Muscle of leg (tissue), 11 donors: ENCODE data around the gene CTDSP2. TPM values are rescaled to one million over a fixed set of nuclear protein-coding genes. Genes with fewer than 3 reads are reported as not detected.
A peak's percentile ranks its signal among the peaks of the same experiment; 100 is the strongest.
"Not testable (repeated sequence)": the region's sequence is repeated elsewhere in the genome, so short reads cannot be mapped to it uniquely, and the experiment has no call there.

Experiments used
- DNase-seq: peaks from one replicate; pipeline ENCODE4 v3.0.0; 2013
- H3K27ac ChIP-seq: one replicate; pipeline ENCODE4 v1.5.1; 2013; ENCODE audit warnings: mild to moderate bottlenecking, low read length, control low read depth
- H3K27me3 ChIP-seq: one replicate; pipeline ENCODE4 v1.6.1; 2013; ENCODE audit warnings: low read length; ENCODE audit not compliant: control insufficient read depth, insufficient read depth
- H3K36me3 ChIP-seq: one replicate; pipeline ENCODE4 v1.6.1; 2013; ENCODE audit warnings: low read length; ENCODE audit not compliant: control insufficient read depth, insufficient read depth
- H3K4me1 ChIP-seq: one replicate; pipeline ENCODE4 v1.6.1; 2013; ENCODE audit warnings: low read length; ENCODE audit not compliant: control insufficient read depth, insufficient read depth
- H3K4me3 ChIP-seq: one replicate; pipeline ENCODE4 v1.5.1; 2013; ENCODE audit warnings: low read length, control low read depth
- H3K9me3 ChIP-seq: replicated peaks from 2 replicates; pipeline ENCODE4 v1.6.1; 2013; ENCODE audit warnings: low read depth, low read length; ENCODE audit not compliant: control insufficient read depth
- WGBS: methylation state at CpG from one replicate; pipeline ENCODE4 v1.1.5; 2013; ENCODE audit warnings: missing lambda C conversion rate; ENCODE audit not compliant: insufficient coverage; 5-methylcytosine and 5-hydroxymethylcytosine counted together
- polyA plus RNA-seq, 8 donors: library from polyadenylated mRNA; unstranded; fragments of 120-200 nt; gene quantifications; one replicate each; pipeline versions ENCODE4 v1.2.1 to v1.2.3, GENCODE V29; 2013; ENCODE audit warnings: inconsistent platforms in 1 of 8, low replicate concordance in 1 of 8; ENCODE audit not compliant: insufficient read length in 8 of 8, insufficient read depth in 1 of 8
- total RNA-seq: library from RNA; stranded (reverse); fragments of 120-200 nt; gene quantifications from one replicate; pipeline ENCODE4 v1.2.4, GENCODE V29; 2013

CTDSP2 gene
- total and polyA plus RNA-seq, 9 donors, result 94.3 to 215 (median 191) TPM

GRCh38 chr12:57825451-57825850 lies 21.1 kb downstream of the CTDSP2 start:
- Histone ChIP-seq H3K27ac (no peak overlapping the region), H3K27me3 (no peaks in the 10 kb centered on the region), H3K36me3 (peaks cover 98% of the 10 kb centered on the region), H3K9me3 (no peaks in the 10 kb centered on the region), H3K4me1 (peaks cover 11% of the 10 kb centered on the region), H3K4me3 (no peak overlapping the region)
- DNase-seq, result no peak
- WGBS, result 38% methylated on average over 2 of the region's 2 CpGs

GRCh38 chr12:57823908-57824640 lies 22.5 kb downstream of the CTDSP2 start:
- no peaks in the 10 kb centered on the region for H3K27me3 ChIP-seq
- H3K36me3 ChIP-seq, result peaks cover 94% of the 10 kb centered on the region
- no peaks in the 10 kb centered on the region for H3K9me3 ChIP-seq
- peak; percentile 9 for DNase-seq
- no peak overlapping the region for H3K27ac ChIP-seq
- peaks cover 5% of the 10 kb centered on the region for H3K4me1 ChIP-seq
- H3K4me3 ChIP-seq, result no peak overlapping the region
- WGBS, result 80% methylated on average over 14 of the region's 18 CpGs

GRCh38 chr12:57823131-57823907 lies 23.2 kb downstream of the CTDSP2 start:
- 83% methylated on average over 13 of the region's 17 CpGs for WGBS
- Histone ChIP-seq H3K4me3 (no peak overlapping the region), H3K9me3 (no peaks in the 10 kb centered on the region), H3K27ac (no peak overlapping the region), H3K27me3 (no peaks in the 10 kb centered on the region), H3K4me1 (peaks cover 5% of the 10 kb centered on the region), H3K36me3 (peaks cover 94% of the 10 kb centered on the region)
- peak; percentile 11 for DNase-seq

GRCh38 chr12:57822392-57823130 lies 24.0 kb downstream of the CTDSP2 start:
- Histone ChIP-seq H3K4me1 (peaks cover 5% of the 10 kb centered on the region), H3K27ac (no peak overlapping the region), H3K36me3 (peaks cover 88% of the 10 kb centered on the region), H3K27me3 (no peaks in the 10 kb centered on the region), H3K4me3 (no peak overlapping the region), H3K9me3 (no peaks in the 10 kb centered on the region)
- DNase-seq, result peak; percentile 23
- WGBS, result 58% methylated on average over 5 of the region's 10 CpGs

- H3K27me3 ChIP-seq, result no peaks in the 10 kb centered on the region
- H3K27ac ChIP-seq, result no peak overlapping the region
- WGBS, result 59% methylated on average over 3 of the region's 10 CpGs
- no peak overlapping the region for H3K4me3 ChIP-seq
- H3K36me3 ChIP-seq, result peaks cover 79% of the 10 kb centered on the region
- no peaks in the 10 kb centered on the region for H3K9me3 ChIP-seq
- DNase-seq, result peak; percentile 24
- H3K4me1 ChIP-seq, result peaks cover 7% of the 10 kb centered on the region
Measured at GRCh38 chr12:57821474-57822214, 24.9 kb downstream of the CTDSP2 start.

GRCh38 chr12:57821015-57821414 lies 25.5 kb downstream of the CTDSP2 start:
- H3K27me3 ChIP-seq, H3K27ac ChIP-seq, H3K4me3 ChIP-seq, H3K4me1 ChIP-seq, DNase-seq, H3K9me3 ChIP-seq: not testable (repeated sequence)
- H3K36me3 ChIP-seq, result peaks cover 73% of the 10 kb centered on the region
- 67% methylated on average over 2 of the region's 5 CpGs for WGBS

- not testable (repeated sequence) for H3K27me3 ChIP-seq, H3K27ac ChIP-seq, DNase-seq, H3K4me3 ChIP-seq, H3K9me3 ChIP-seq
- WGBS, result 70% methylated on average over 2 of the region's 8 CpGs
- peaks cover 69% of the 10 kb centered on the region for H3K36me3 ChIP-seq
- H3K4me1 ChIP-seq, result peaks cover 17% of the 10 kb centered on the region
Measured at GRCh38 chr12:57820119-57820518, 26.4 kb downstream of the CTDSP2 start.

- H3K27me3 ChIP-seq, H3K27ac ChIP-seq, H3K4me3 ChIP-seq, H3K9me3 ChIP-seq, DNase-seq: not testable (repeated sequence)
- Histone ChIP-seq H3K36me3 (peaks cover 47% of the 10 kb centered on the region), H3K4me1 (peaks cover 25% of the 10 kb centered on the region)
- WGBS, result 80% methylated on average over 1 of the region's 3 CpGs
Measured at GRCh38 chr12:57817990-57818331, 28.6 kb downstream of the CTDSP2 start.

- no peaks in the 10 kb centered on the region for H3K27me3 ChIP-seq
- H3K27ac ChIP-seq, result no peak overlapping the region
- H3K4me1 ChIP-seq, result peaks cover 25% of the 10 kb centered on the region
- no peaks in the 10 kb centered on the region for H3K9me3 ChIP-seq
- no peak overlapping the region for H3K4me3 ChIP-seq
- peaks cover 44% of the 10 kb centered on the region for H3K36me3 ChIP-seq
- no peak for DNase-seq
- 78% methylated on average over 6 of the region's 8 CpGs for WGBS
Measured at GRCh38 chr12:57817261-57817989, 29.1 kb downstream of the CTDSP2 start.
